ENCODE data around the gene INTS6L. TPM values are rescaled to one million over a fixed set of nuclear protein-coding genes. Genes with fewer than 3 reads are reported as not detected.
A peak's percentile ranks its signal among the peaks of the same experiment; 100 is the strongest.

Gene INTS6L
- 0.44 and 0.60 TPM in 2 replicates for total RNA-seq

- DNase-seq (ENCODE audit: low read depth in 2 of 2): peak; percentile 69 to 87
Observed at GRCh38 chrX:135520553-135521404, at the start of gene INTS6L. TSS of gene INTS6L (plus strand) at chrX:135520660. CDS start at chrX:135520993, 333 bp downstream.

- DNase-seq (ENCODE audit: low read depth in 2 of 2): no peak
Observed at GRCh38 chrX:135476378-135476777, 44.1 kb upstream of the INTS6L start.

GRCh38 chrX:135477576-135477975, 42.9 kb upstream of the INTS6L start:
- peak; percentile 86 to 92 for DNase-seq (ENCODE audit: low read depth in 2 of 2)

- DNase-seq (ENCODE audit: low read depth in 2 of 2): no peak
Observed at GRCh38 chrX:135480076-135480475, 40.4 kb upstream of the INTS6L start.

GRCh38 chrX:135481696-135482179, 38.7 kb upstream of the INTS6L start:
- DNase-seq (ENCODE audit: low read depth in 2 of 2): no peak

- peak; percentile 54 to 59 for DNase-seq (ENCODE audit: low read depth in 2 of 2)
Observed at GRCh38 chrX:135484641-135485289, 35.7 kb upstream of the INTS6L start.

- no peak for DNase-seq (ENCODE audit: low read depth in 2 of 2)
Observed at GRCh38 chrX:135489542-135489941, 30.9 kb upstream of the INTS6L start.

GRCh38 chrX:135490979-135491514, 29.4 kb upstream of the INTS6L start:
- no peak for DNase-seq (ENCODE audit: low read depth in 2 of 2)

GRCh38 chrX:135494453-135494852, 26.0 kb upstream of the INTS6L start:
- no peak for DNase-seq (ENCODE audit: low read depth in 2 of 2)

GRCh38 chrX:135497736-135498135, 22.7 kb upstream of the INTS6L start:
- DNase-seq (ENCODE audit: low read depth in 2 of 2): no peak

- no peak for DNase-seq (ENCODE audit: low read depth in 2 of 2)
Observed at GRCh38 chrX:135498236-135498635, 22.2 kb upstream of the INTS6L start.

- DNase-seq (ENCODE audit: low read depth in 2 of 2): no peak
Observed at GRCh38 chrX:135505351-135505750, 15.1 kb upstream of the INTS6L start.

GRCh38 chrX:135509885-135510284, 10.6 kb upstream of the INTS6L start:
- DNase-seq (ENCODE audit: low read depth in 2 of 2): no peak

- DNase-seq (ENCODE audit: low read depth in 2 of 2): no peak
Observed at GRCh38 chrX:135512508-135513129, 7.8 kb upstream of the INTS6L start.

- DNase-seq (ENCODE audit: low read depth in 2 of 2): peak in 1 of 2 donors; percentile 0
Observed at GRCh38 chrX:135513130-135513515, 7.3 kb upstream of the INTS6L start.

GRCh38 chrX:135516376-135516775, 4.1 kb upstream of the INTS6L start:
- no peak for DNase-seq (ENCODE audit: low read depth in 2 of 2)

GRCh38 chrX:135518161-135518560, 2.3 kb upstream of the INTS6L start:
- no peak for DNase-seq (ENCODE audit: low read depth in 2 of 2)

GRCh38 chrX:135520022-135520552, 373 bp upstream of the INTS6L start:
- DNase-seq (ENCODE audit: low read depth in 2 of 2): peak in 1 of 2 donors; percentile 39

- peak; percentile 14 to 86 for DNase-seq (ENCODE audit: low read depth in 2 of 2)
Observed at GRCh38 chrX:135521405-135522131, 1.1 kb downstream of the INTS6L start.

GRCh38 chrX:135522132-135522530, 1.7 kb downstream of the INTS6L start:
- DNase-seq (ENCODE audit: low read depth in 2 of 2): peak in 1 of 2 donors; percentile 0

Data from lung microvascular endothelial cell (primary cell).